CD14-positive monocyte (primary cell): Measurements from ENCODE around the gene TEX36. TPM values are rescaled to one million over a fixed set of nuclear protein-coding genes. Genes with fewer than 3 reads are reported as not detected.

ENCODE experiments used
- DNase-seq, 3 donors: peaks; one replicate each; pipeline ENCODE4 v3.0.0-alpha.2; 2011 to 2022
- H2AFZ ChIP-seq: 2 replicates; pipeline ENCODE4 v1.6.0; 2012; ENCODE audit warnings: mild to moderate bottlenecking, low read depth, low read length, inconsistent platforms; ENCODE audit not compliant: insufficient read depth, poor library complexity, severe bottlenecking
- H3K27ac ChIP-seq, 2 donors: 1 replicate in 1 of 2; 2 replicates in 1 of 2; pipeline ENCODE4 v1.5.1; 2012 to 2013; ENCODE audit warnings: low read length in 2 of 2, control low read depth in 1 of 2, inconsistent platforms in 1 of 2, low read depth in 1 of 2, mild to moderate bottlenecking in 1 of 2
- H3K27me3 ChIP-seq, 2 donors: one replicate each; pipeline versions ENCODE4 v1.6.0 to v1.6.1; 2011 to 2013; ENCODE audit warnings: low read length in 2 of 2; ENCODE audit not compliant: control insufficient read depth in 2 of 2, insufficient read depth in 2 of 2
- H3K36me3 ChIP-seq, 2 donors: replicated peaks in 1 of 2; 1 replicate in 1 of 2; 2 replicates in 1 of 2; pipeline versions ENCODE4 v1.5.1 to v1.6.1; 2012 to 2013; ENCODE audit warnings: low read length in 2 of 2, control low read depth in 1 of 2, inconsistent platforms in 1 of 2, mild to moderate bottlenecking in 1 of 2; ENCODE audit not compliant: insufficient read depth in 2 of 2, control insufficient read depth in 1 of 2
- H3K4me1 ChIP-seq, 2 donors: 1 replicate in 1 of 2; 2 replicates in 1 of 2; pipeline versions ENCODE4 v1.5.1 to v1.6.1; 2012 to 2013; ENCODE audit warnings: low read length in 2 of 2, control low read depth in 1 of 2, inconsistent platforms in 1 of 2, mild to moderate bottlenecking in 1 of 2, moderate library complexity in 1 of 2; ENCODE audit not compliant: insufficient read depth in 2 of 2, control insufficient read depth in 1 of 2
- H3K4me2 ChIP-seq: replicated peaks from 2 replicates; pipeline ENCODE3; 2012; ENCODE audit warnings: low read length, moderate library complexity, mild to moderate bottlenecking; ENCODE audit not compliant: poor library complexity, severe bottlenecking; ENCODE audit errors: extremely low read depth
- H3K4me3 ChIP-seq, 3 experiments: fragments of 200-600 bp in 1 of 3; sonication (generic) in 1 of 3; replicated peaks in 1 of 3; 1 replicate in 2 of 3; 2 replicates in 1 of 3; pipeline ENCODE4 v1.5.1; 2011 to 2013; ENCODE audit warnings: low read length in 3 of 3, mild to moderate bottlenecking in 3 of 3, control low read depth in 2 of 3, low read depth in 2 of 3, inconsistent platforms in 1 of 3, moderate library complexity in 1 of 3
- H3K79me2 ChIP-seq: 2 replicates; pipeline ENCODE4 v1.6.0; 2012; ENCODE audit warnings: mild to moderate bottlenecking, control low read depth, inconsistent platforms, low read length, moderate library complexity; ENCODE audit not compliant: insufficient read depth
- H3K9ac ChIP-seq: 2 replicates; pipeline ENCODE4 v1.6.0; 2017; ENCODE audit warnings: low read length, mild to moderate bottlenecking; ENCODE audit not compliant: insufficient read depth, poor library complexity, severe bottlenecking
- H3K9me3 ChIP-seq, 2 donors: replicated peaks in 1 of 2; 1 replicate in 1 of 2; 2 replicates in 1 of 2; pipeline versions ENCODE4 v1.5.1 to v1.6.1; 2012 to 2013; ENCODE audit warnings: low read length in 2 of 2, control low read depth in 1 of 2; ENCODE audit not compliant: control insufficient read depth in 1 of 2, insufficient read depth in 1 of 2
- H4K20me1 ChIP-seq: 2 replicates; pipeline ENCODE4 v1.6.0; 2012; ENCODE audit warnings: mild to moderate bottlenecking, low read length, control low read depth, moderate library complexity; ENCODE audit not compliant: insufficient read depth
- H3K27ac Mint-ChIP-seq, 7 donors: one replicate each; pipeline ENCODE4 v1.8.0; 2020; ENCODE audit warnings: mild to moderate bottlenecking in 7 of 7, mixed read lengths in 7 of 7, moderate library complexity in 6 of 7, inconsistent platforms in 2 of 7
- H3K27me3 Mint-ChIP-seq, 3 donors: one replicate each; pipeline ENCODE4 v1.8.0; 2021 to 2022; ENCODE audit warnings: low read depth in 3 of 3, mild to moderate bottlenecking in 3 of 3, mixed read lengths in 3 of 3, moderate library complexity in 3 of 3, inconsistent platforms in 1 of 3
- H3K36me3 Mint-ChIP-seq, 2 donors: one replicate each; pipeline ENCODE4 v1.8.0; 2020; ENCODE audit warnings: mixed read lengths in 2 of 2, inconsistent platforms in 1 of 2, mild to moderate bottlenecking in 1 of 2
- H3K4me1 Mint-ChIP-seq: one replicate; pipeline ENCODE4 v1.8.0; 2020; ENCODE audit warnings: mild to moderate bottlenecking, mixed read lengths
- H3K4me3 Mint-ChIP-seq, 2 donors: one replicate each; pipeline ENCODE4 v1.8.0; 2020; ENCODE audit warnings: mild to moderate bottlenecking in 2 of 2, mixed read lengths in 2 of 2, moderate library complexity in 1 of 2
- H3K9me3 Mint-ChIP-seq, 7 donors: one replicate each; pipeline ENCODE4 v1.8.0; 2020 to 2022; ENCODE audit warnings: mixed read lengths in 7 of 7, mild to moderate bottlenecking in 6 of 7, moderate library complexity in 6 of 7, inconsistent platforms in 2 of 7
- CTCF ChIP-seq: fragments of 200-600 bp; IDR thresholded peaks from one replicate; pipeline ENCODE4 v1.8.0; 2022; ENCODE audit warnings: antibody characterized with exemption, mild to moderate bottlenecking
- WGBS: methylation state at CpG from one replicate; pipeline ENCODE4 v1.1.5; 2013; ENCODE audit warnings: missing lambda C conversion rate; ENCODE audit not compliant: insufficient coverage; 5-methylcytosine and 5-hydroxymethylcytosine counted together
- intact Hi-C, 2 donors: fragments of 100-400 bp; cut with micrococcal nuclease; formaldehyde crosslinking; loops; one replicate each; pipeline versions ENCODE4 v1.15.0 to v1.15.1; 2023
- polyA plus RNA-seq, 3 donors: library from polyadenylated mRNA; depleted of rRNA in 1 of 3; unstranded in 2 of 3; stranded (reverse) in 1 of 3; fragments of 300-500 nt in 2 of 3; fragments of >200 nt in 1 of 3; fragmentation: Illumina TruSeq in 2 of 3; gene quantifications; 1 replicate in 2 of 3; 2 replicates in 1 of 3; pipeline ENCODE4 v1.2.3, GENCODE V29; 2012 to 2021

Gene TEX36
- polyA plus RNA-seq, 3 donors, result not detected

GRCh38 chr10:125607689-125608290 lies 75.2 kb downstream of the TEX36 start:
- Mint-ChIP-seq H3K27ac (no peak overlapping the region), H3K9me3 (peaks cover 0 to 18% (median 3%) of the 10 kb centered on the region in 7 donors), H3K4me3 (no peak overlapping the region), H3K36me3 (no peaks in the 10 kb centered on the region), H3K27me3 (peaks cover 0 to 1% (median 0%) of the 10 kb centered on the region in 3 donors), H3K4me1 (no peaks in the 10 kb centered on the region)
- Histone ChIP-seq H4K20me1 (no peaks in the 10 kb centered on the region), H2AFZ (no peak overlapping the region), H3K79me2 (no peaks in the 10 kb centered on the region), H3K27me3 (no peaks in the 10 kb centered on the region), H3K4me2 (no peak overlapping the region), H3K9me3 (peaks cover under 1 to 7% of the 10 kb centered on the region in 2 donors), H3K4me3 (no peak overlapping the region), H3K27ac (no peak overlapping the region), H3K9ac (no peak overlapping the region), H3K4me1 (no peaks in the 10 kb centered on the region), H3K36me3 (no peaks in the 10 kb centered on the region)
- no peak for DNase-seq
- WGBS, result 92% methylated on average over 6 of the region's 7 CpGs
- TF ChIP-seq CTCF, result no peak
- intact Hi-C loops, result no loop called here

GRCh38 chr10:125606414-125607010 lies 76.5 kb downstream of the TEX36 start:
- Histone ChIP-seq H3K36me3 (no peaks in the 10 kb centered on the region), H3K79me2 (no peaks in the 10 kb centered on the region), H3K27ac (no peak overlapping the region), H2AFZ (no peak overlapping the region), H3K9me3 (peaks cover 8 to 17% of the 10 kb centered on the region in 2 donors), H3K4me3 (no peak overlapping the region), H3K9ac (no peak overlapping the region), H3K4me1 (no peaks in the 10 kb centered on the region), H4K20me1 (no peaks in the 10 kb centered on the region), H3K4me2 (no peak overlapping the region), H3K27me3 (no peaks in the 10 kb centered on the region)
- Mint-ChIP-seq H3K4me1 (no peaks in the 10 kb centered on the region), H3K36me3 (no peaks in the 10 kb centered on the region), H3K9me3 (peaks cover 3 to 27% (median 8%) of the 10 kb centered on the region in 7 donors), H3K4me3 (no peak overlapping the region), H3K27ac (no peak overlapping the region), H3K27me3 (peaks cover 0 to 1% (median 0%) of the 10 kb centered on the region in 3 donors)
- no peak for DNase-seq
- WGBS, result no CpG with 5 or more reads among the region's 9 CpGs
- intact Hi-C loops, result no loop called here
- TF ChIP-seq CTCF, result no peak

Other genes with a start within 250 kb of the TEX36 start
- gene EDRF1, start 36.5 kb upstream of the TEX36 start, polyA plus RNA-seq, result 10 to 100 TPM in 1 of 3 donors, 1 to 10 TPM in 2; 4.6 to 21.4 (median 5.3) TPM
- gene MMP21, start 92.7 kb upstream of the TEX36 start, polyA plus RNA-seq, result under 1 TPM in 1 of 3 donors, not detected in 2; 0.28 TPM
- 10 to 100 TPM; 18.1 to 42.3 (median 39.8) TPM for gene UROS, start 140.1 kb upstream of the TEX36 start, polyA plus RNA-seq
- 10 to 100 TPM; 16.0 to 61.7 (median 59.3) TPM for gene BCCIP, start 140.4 kb upstream of the TEX36 start, polyA plus RNA-seq
- 10 to 100 TPM in 2 of 3 donors, 1 to 10 TPM in 1; 6.0 to 20.5 (median 16.4) TPM for gene DHX32, start 198.1 kb upstream of the TEX36 start, polyA plus RNA-seq
- under 1 TPM in 1 of 3 donors, not detected in 2; 0.20 TPM for gene FANK1, start 213.4 kb upstream of the TEX36 start, polyA plus RNA-seq